ENCODE data around the gene THBS2. TPM values are rescaled to one million over a fixed set of nuclear protein-coding genes. Genes with fewer than 3 reads are reported as not detected.
A peak's percentile ranks its signal among the peaks of the same experiment; 100 is the strongest.
"Not testable (repeated sequence)": the region's sequence is repeated elsewhere in the genome, so short reads cannot be mapped to it uniquely, and the experiment has no call there.

The THBS2 gene
- total RNA-seq, 1 donor from 2014 or later: 86.4 TPM

DNA sequence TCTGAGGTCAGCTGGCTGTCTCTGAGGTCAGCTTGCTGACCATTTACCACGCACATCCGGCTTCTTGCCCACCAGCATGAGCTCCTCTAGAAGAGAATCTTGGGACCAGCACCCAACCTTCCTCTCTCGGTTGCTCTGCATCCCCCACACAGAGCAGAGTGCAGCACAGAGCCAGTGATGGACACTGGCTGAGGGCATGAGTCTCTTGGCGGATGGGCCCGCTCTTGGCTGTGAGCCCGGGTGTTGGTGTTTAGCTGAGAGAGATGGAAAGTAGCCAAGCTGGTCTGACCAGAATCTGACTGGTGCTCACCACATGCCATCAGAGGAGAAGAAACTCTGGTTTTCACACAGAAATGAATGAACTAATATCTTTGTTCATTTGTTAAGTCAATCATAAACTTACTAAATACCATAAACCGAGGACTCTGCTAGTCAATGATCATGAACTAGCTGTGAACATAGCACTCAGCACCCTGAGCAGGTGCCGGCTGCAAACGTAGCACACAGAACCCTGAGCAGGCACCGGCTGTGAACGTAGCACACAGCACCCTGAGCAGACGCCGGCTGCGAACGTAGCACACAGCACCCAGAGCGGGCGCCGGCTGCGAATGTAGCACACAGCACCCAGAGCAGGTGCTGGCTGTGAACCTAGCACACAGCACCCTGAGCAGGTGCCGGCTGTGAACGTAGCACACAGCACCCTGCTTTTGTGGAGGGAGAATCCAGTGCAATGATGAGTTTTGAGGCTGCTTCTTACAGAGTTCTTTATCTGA is 10.4 kb upstream of the THBS2 start:
- no peaks in the 10 kb centered on the region for H3K9me3 ChIP-seq
- H3K27ac ChIP-seq: no peak overlapping the region
- TF ChIP-seq, protein P1, sequence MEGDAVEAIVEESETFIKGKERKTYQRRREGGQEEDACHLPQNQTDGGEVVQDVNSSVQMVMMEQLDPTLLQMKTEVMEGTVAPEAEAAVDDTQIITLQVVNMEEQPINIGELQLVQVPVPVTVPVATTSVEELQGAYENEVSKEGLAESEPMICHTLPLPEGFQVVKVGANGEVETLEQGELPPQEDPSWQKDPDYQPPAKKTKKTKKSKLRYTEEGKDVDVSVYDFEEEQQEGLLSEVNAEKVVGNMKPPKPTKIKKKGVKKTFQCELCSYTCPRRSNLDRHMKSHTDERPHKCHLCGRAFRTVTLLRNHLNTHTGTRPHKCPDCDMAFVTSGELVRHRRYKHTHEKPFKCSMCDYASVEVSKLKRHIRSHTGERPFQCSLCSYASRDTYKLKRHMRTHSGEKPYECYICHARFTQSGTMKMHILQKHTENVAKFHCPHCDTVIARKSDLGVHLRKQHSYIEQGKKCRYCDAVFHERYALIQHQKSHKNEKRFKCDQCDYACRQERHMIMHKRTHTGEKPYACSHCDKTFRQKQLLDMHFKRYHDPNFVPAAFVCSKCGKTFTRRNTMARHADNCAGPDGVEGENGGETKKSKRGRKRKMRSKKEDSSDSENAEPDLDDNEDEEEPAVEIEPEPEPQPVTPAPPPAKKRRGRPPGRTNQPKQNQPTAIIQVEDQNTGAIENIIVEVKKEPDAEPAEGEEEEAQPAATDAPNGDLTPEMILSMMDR (IDR thresholded peaks at IDR 0.05): no peak
- no peak for TF ChIP-seq POLR2AphosphoS5 (IDR thresholded peaks at IDR 0.05; ENCODE audit: insufficient read depth in 1 of 2, low read depth in 1 of 2)
- TF ChIP-seq POLR2A (IDR thresholded peaks at IDR 0.05): no peak
- H3K36me3 ChIP-seq: no peaks in the 10 kb centered on the region
- H3K27me3 ChIP-seq: no peaks in the 10 kb centered on the region
- intact Hi-C loops (cut with DNase I): no loop called here
- no peak for DNase-seq (ENCODE audit: extremely low spot score in 2 of 2)
- peaks cover 12% of the 10 kb centered on the region for H3K4me1 ChIP-seq
- H3K4me3 ChIP-seq: no peak overlapping the region

DNA sequence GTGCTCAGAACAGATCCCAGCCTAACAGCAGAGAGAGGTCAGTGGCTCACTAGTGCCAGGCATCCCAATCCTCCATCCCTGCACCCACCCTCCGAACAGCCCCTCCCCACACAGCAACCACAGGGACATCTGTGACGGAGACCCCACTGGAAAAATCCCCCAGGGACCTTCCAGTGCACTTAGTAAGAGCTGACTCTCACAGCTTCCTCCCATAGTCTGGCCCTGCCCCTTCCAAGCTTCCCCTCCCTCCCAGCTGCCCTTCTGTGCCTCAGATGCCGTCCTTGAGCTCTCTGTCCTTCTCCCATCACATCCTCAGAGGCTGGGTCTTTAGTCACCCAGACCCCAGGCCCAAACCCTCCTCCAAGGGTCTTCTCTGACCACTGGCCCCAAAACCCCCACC is 9.7 kb upstream of the THBS2 start:
- peaks cover 5% of the 10 kb centered on the region for H3K4me1 ChIP-seq
- TF ChIP-seq, protein P1 (IDR thresholded peaks at IDR 0.05): no peak
- TF ChIP-seq POLR2A (IDR thresholded peaks at IDR 0.05): no peak
- TF ChIP-seq POLR2AphosphoS5 (IDR thresholded peaks at IDR 0.05; ENCODE audit: insufficient read depth in 1 of 2, low read depth in 1 of 2): no peak
- no peak overlapping the region for H3K4me3 ChIP-seq
- H3K27ac ChIP-seq: no peak overlapping the region
- DNase-seq (ENCODE audit: extremely low spot score in 2 of 2): no peak
- no peaks in the 10 kb centered on the region for H3K36me3 ChIP-seq
- intact Hi-C loops (cut with DNase I): no loop called here
- H3K9me3 ChIP-seq: no peaks in the 10 kb centered on the region
- no peaks in the 10 kb centered on the region for H3K27me3 ChIP-seq

DNA sequence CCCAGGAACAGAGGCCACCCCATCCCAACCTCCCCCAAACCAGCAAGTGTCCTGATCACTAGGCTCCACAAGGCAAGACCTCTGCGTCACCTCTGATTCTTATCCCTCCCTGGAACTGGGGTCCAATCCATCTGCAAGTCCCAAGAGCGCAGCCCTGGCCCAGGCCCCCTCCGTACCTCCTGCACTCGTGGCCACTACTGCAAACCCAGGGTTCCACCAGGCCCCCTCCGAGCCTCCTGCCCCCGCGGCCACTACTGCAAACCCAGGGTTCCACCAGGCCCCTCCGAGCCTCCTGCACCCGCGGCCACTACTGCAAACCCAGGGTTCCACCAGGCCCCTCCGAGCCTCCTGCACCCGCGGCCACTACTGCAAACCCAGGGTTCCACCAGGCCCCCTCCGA is 9.0 kb upstream of the THBS2 start:
- DNase-seq (ENCODE audit: extremely low spot score in 2 of 2); intact Hi-C loops (cut with DNase I); H3K27me3 ChIP-seq; H3K36me3 ChIP-seq; H3K4me1 ChIP-seq; H3K4me3 ChIP-seq; H3K9me3 ChIP-seq; H3K27ac ChIP-seq: not testable (repeated sequence)

DNA sequence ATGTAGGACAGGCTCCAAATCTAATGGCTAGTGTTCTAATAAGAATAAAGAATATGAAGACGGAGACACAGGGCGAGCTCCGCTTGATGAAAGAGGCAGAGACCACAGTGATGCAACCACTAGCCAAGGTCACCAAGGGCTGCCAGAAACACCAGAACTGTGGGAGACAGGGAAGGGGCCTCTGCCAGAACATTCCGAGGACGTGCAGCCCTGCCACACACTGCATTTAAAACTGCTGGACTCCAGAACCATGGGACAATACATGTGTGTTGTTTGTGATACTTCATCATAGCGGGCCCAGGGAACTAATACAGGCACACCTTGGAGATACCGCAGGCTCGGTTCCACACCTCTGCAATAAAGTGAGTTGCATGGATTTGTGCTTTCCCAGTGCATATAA is 2.9 kb upstream of the THBS2 start:
- no peaks in the 10 kb centered on the region for H3K36me3 ChIP-seq
- H3K9me3 ChIP-seq: no peaks in the 10 kb centered on the region
- no peaks in the 10 kb centered on the region for H3K27me3 ChIP-seq
- no peak overlapping the region for H3K27ac ChIP-seq
- DNase-seq (ENCODE audit: extremely low spot score in 2 of 2): no peak
- intact Hi-C loops (cut with DNase I): no loop called here
- TF ChIP-seq POLR2A (IDR thresholded peaks at IDR 0.05): no peak
- TF ChIP-seq, protein P1 (IDR thresholded peaks at IDR 0.05): no peak
- no peak for TF ChIP-seq POLR2AphosphoS5 (IDR thresholded peaks at IDR 0.05; ENCODE audit: insufficient read depth in 1 of 2, low read depth in 1 of 2)
- no peak overlapping the region for H3K4me3 ChIP-seq
- peaks cover 24% of the 10 kb centered on the region for H3K4me1 ChIP-seq

DNA sequence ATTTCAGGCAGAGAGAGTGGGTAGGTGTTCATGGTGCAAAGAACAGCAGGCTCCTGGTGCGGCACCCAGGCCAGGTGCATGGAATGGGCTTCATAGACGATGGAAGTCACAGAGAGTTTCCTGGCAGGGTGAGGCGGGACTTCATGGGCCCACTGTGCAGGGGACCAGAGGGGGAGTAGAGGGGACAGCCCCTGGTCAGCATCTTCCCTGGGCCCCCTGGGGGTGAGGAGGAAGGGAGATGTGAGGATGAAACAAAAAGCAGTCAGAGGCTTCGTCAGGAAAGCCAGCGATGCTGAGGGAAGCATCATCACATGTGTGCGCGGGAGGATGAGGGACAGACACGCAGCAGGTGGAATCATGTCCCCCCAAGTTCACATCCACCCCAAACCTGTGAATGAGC is 2.4 kb upstream of the THBS2 start:
- intact Hi-C loops (cut with DNase I): no loop called here
- H3K27ac ChIP-seq: no peak overlapping the region
- no peak overlapping the region for H3K4me3 ChIP-seq
- peak in 1 of 2 donors; percentile 89 for DNase-seq (ENCODE audit: extremely low spot score in 2 of 2)
- no peaks in the 10 kb centered on the region for H3K36me3 ChIP-seq
- H3K4me1 ChIP-seq: peaks cover 24% of the 10 kb centered on the region
- TF ChIP-seq POLR2A (IDR thresholded peaks at IDR 0.05): no peak
- TF ChIP-seq, protein P1 (IDR thresholded peaks at IDR 0.05): no peak
- H3K9me3 ChIP-seq: no peaks in the 10 kb centered on the region
- H3K27me3 ChIP-seq: no peaks in the 10 kb centered on the region

Data from vagina (tissue), 2 donors.